GM23338 (cell line): ENCODE measurements around the gene NPAS2. TPM values are rescaled to one million over a fixed set of nuclear protein-coding genes. Genes with fewer than 3 reads are reported as not detected.

Experiments used
- ATAC-seq: fragments of 200-7000 bp; cut with Tn5 transposase; 3 replicates; pipeline ENCODE4 v1.9.1; 2020
- DNase-seq: peaks from one replicate; pipeline ENCODE4 v3.0.0-alpha.2; 2015; ENCODE audit warnings: low spot score
- H2AFZ ChIP-seq: fragments of 200-600 bp; sonication (generic); 2 replicates; pipeline ENCODE4 v1.8.0; 2016; ENCODE audit warnings: antibody characterized with exemption, mild to moderate bottlenecking, moderate library complexity
- H3F3A ChIP-seq: fragments of 200-600 bp; sonication (generic); replicated peaks from 2 replicates; pipeline ENCODE4 v1.8.0; 2017; ENCODE audit warnings: antibody characterized with exemption, mixed run types, low read depth
- H3K27ac ChIP-seq: fragments of 200-600 bp; sonication (generic); 2 replicates; pipeline ENCODE4 v1.6.1; 2016; ENCODE audit warnings: low read depth
- H3K27me3 ChIP-seq: fragments of 200-600 bp; sonication (generic); 2 replicates; pipeline ENCODE4 v1.8.0; 2016; ENCODE audit warnings: mild to moderate bottlenecking, mixed run types, moderate library complexity; ENCODE audit not compliant: insufficient read depth
- H3K36me3 ChIP-seq: fragments of 200-600 bp; sonication (generic); 2 replicates; pipeline ENCODE4 v1.8.0; 2016; ENCODE audit warnings: mild to moderate bottlenecking; ENCODE audit not compliant: insufficient read depth
- H3K4me1 ChIP-seq: fragments of 200-600 bp; sonication (generic); 2 replicates; pipeline ENCODE4 v1.8.0; 2016; ENCODE audit warnings: mild to moderate bottlenecking, moderate library complexity; ENCODE audit not compliant: insufficient read depth
- H3K4me2 ChIP-seq: fragments of 200-600 bp; sonication (generic); 2 replicates; pipeline ENCODE4 v1.7.1; 2017; ENCODE audit warnings: mixed run types
- H3K4me3 ChIP-seq: fragments of 200-600 bp; sonication (generic); 2 replicates; pipeline ENCODE4 v1.6.1; 2016; ENCODE audit warnings: mixed run types
- H3K79me2 ChIP-seq: fragments of 200-600 bp; sonication (generic); replicated peaks from 2 replicates; pipeline ENCODE4 v1.8.0; 2017; ENCODE audit warnings: mild to moderate bottlenecking; ENCODE audit not compliant: insufficient read depth
- H3K9me2 ChIP-seq: fragments of 200-600 bp; sonication (generic); 2 replicates; pipeline ENCODE4 v1.8.0; 2017; ENCODE audit not compliant: insufficient read depth
- H4K20me1 ChIP-seq: fragments of 200-600 bp; sonication (generic); replicated peaks from 2 replicates; pipeline ENCODE4 v1.8.0; 2017; ENCODE audit warnings: mild to moderate bottlenecking; ENCODE audit not compliant: insufficient read depth
- H3K27ac Mint-ChIP-seq: 2 replicates; pipeline ENCODE4 v1.8.0; 2020; ENCODE audit warnings: inconsistent platforms, mild to moderate bottlenecking, moderate library complexity, mixed read lengths
- H3K27me3 Mint-ChIP-seq: 3 replicates; pipeline ENCODE4 v1.8.0; 2022; ENCODE audit warnings: low read depth, mild to moderate bottlenecking, moderate library complexity, mixed read lengths, inconsistent platforms; ENCODE audit not compliant: insufficient read depth, poor library complexity
- H3K36me3 Mint-ChIP-seq: 3 replicates; pipeline ENCODE4 v1.8.0; 2021; ENCODE audit warnings: low read depth, mild to moderate bottlenecking, inconsistent platforms, moderate library complexity, mixed read lengths
- H3K4me1 Mint-ChIP-seq: 3 replicates; pipeline ENCODE4 v1.8.0; 2020; ENCODE audit warnings: mild to moderate bottlenecking, inconsistent platforms, mixed read lengths
- H3K4me3 Mint-ChIP-seq: 3 replicates; pipeline ENCODE4 v1.8.0; 2021; ENCODE audit warnings: moderate library complexity, mild to moderate bottlenecking, inconsistent platforms, mixed read lengths
- H3K9me3 Mint-ChIP-seq: 3 replicates; pipeline ENCODE4 v1.8.0; 2020; ENCODE audit warnings: moderate library complexity, mild to moderate bottlenecking, inconsistent platforms, mixed read lengths
- CREB1 ChIP-seq: fragments of 250-450 bp; sonication (Bioruptor Pico); IDR thresholded peaks from 2 replicates; pipeline ENCODE4 v1.5.0; 2020; ENCODE audit warnings: low read depth, mild to moderate bottlenecking, moderate library complexity
- EZH2 ChIP-seq: fragments of 200-600 bp; sonication (generic); IDR thresholded peaks from one replicate; pipeline ENCODE4 v1.8.0; 2017; ENCODE audit warnings: antibody characterized with exemption, mild to moderate bottlenecking, low read depth; ENCODE audit not compliant: unreplicated experiment
- EZH2phosphoT487 ChIP-seq: fragments of 200-600 bp; sonication (generic); IDR thresholded peaks from one replicate; pipeline ENCODE4 v1.8.1; 2018; ENCODE audit warnings: antibody characterized with exemption; ENCODE audit not compliant: unreplicated experiment
- JUNB ChIP-seq: IDR thresholded peaks from one replicate; pipeline ENCODE4 v1.6.1; 2016; ENCODE audit warnings: antibody characterized with exemption; ENCODE audit not compliant: unreplicated experiment
- NANOG ChIP-seq: IDR thresholded peaks from 2 replicates; pipeline ENCODE4 v1.6.1; 2016; ENCODE audit warnings: antibody characterized with exemption, borderline replicate concordance
- POLR2AphosphoS5 ChIP-seq: IDR thresholded peaks from 2 replicates; pipeline ENCODE4 v1.6.1; 2016; ENCODE audit warnings: antibody characterized with exemption, low read depth
- ZNF331 ChIP-seq: fragments of 250-450 bp; sonication (Bioruptor Pico); IDR thresholded peaks from 2 replicates; pipeline ENCODE4 v1.5.0; 2020; ENCODE audit warnings: low read depth, mild to moderate bottlenecking, moderate library complexity
- polyA plus RNA-seq: library from polyadenylated mRNA; unstranded; fragments of >200 nt; fragmentation: Nextera tagmentation; extraction: Ambion mirVana; gene quantifications from 2 replicates; pipeline ENCODE4 v1.2.1, GENCODE V29; 2016
- total RNA-seq: library from RNA; depleted of rRNA; stranded (reverse); fragments of >200 nt; shearing (Covaris generic); gene quantifications from 2 replicates; pipeline ENCODE4 v1.2.3, GENCODE V29; 2014
- TF ChIP-seq, protein P1 (sequence below): IDR thresholded peaks from 2 replicates; pipeline ENCODE4 v1.6.1; 2016; ENCODE audit warnings: antibody characterized with exemption
- TF ChIP-seq, protein P2 (sequence below), 2 experiments: fragments of 200-600 bp in 1 of 2; sonication (generic) in 1 of 2; conservative IDR thresholded peaks; 2 replicates each; pipeline versions ENCODE4 v1.5.1 to v1.6.1; 2016 to 2017; ENCODE audit warnings: antibody characterized with exemption in 2 of 2, low read depth in 2 of 2, mild to moderate bottlenecking in 2 of 2, moderate library complexity in 1 of 2
- TF ChIP-seq, protein P3 (sequence below): IDR thresholded peaks from one replicate; pipeline ENCODE4 v1.6.1; 2018; ENCODE audit warnings: antibody characterized with exemption; ENCODE audit not compliant: unreplicated experiment

NPAS2 gene
- total and polyA plus RNA-seq, 2 experiments from 2014 or later, result 0.56 to 1.1 TPM

DNA sequence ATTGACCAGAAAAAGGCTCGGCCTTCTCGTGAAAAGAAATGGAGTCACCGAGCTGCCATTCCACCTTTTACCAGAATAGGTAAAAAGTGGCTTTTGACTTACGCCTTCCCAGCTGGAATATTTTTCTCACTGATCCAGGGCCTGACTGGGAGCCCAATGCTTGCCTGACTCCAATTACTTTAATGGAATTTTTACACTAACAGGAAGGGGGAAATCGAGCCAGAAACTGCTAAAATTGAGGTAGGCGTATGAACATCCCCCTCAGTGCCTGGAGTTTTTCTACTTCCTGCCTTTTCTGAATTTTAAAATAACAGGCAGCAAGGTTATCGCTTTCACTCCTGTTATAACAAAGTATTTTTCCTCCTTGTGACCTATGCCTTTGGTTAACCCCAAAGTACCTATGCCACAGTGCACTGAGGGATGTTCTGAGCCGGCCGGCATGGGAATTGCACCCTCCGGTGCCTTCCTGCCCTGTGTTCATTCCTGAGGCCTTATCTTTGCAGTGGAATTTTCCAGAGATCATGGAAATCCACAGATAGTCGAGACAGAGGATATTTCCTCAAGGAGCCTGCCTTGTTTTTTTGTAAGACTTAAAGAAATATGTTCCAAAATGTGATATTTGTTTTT, 163.9 kb downstream of the NPAS2 start (continued):
- TF ChIP-seq EZH2phosphoT487 (no peak), EZH2 (no peak)
- TF ChIP-seq, protein P1, sequence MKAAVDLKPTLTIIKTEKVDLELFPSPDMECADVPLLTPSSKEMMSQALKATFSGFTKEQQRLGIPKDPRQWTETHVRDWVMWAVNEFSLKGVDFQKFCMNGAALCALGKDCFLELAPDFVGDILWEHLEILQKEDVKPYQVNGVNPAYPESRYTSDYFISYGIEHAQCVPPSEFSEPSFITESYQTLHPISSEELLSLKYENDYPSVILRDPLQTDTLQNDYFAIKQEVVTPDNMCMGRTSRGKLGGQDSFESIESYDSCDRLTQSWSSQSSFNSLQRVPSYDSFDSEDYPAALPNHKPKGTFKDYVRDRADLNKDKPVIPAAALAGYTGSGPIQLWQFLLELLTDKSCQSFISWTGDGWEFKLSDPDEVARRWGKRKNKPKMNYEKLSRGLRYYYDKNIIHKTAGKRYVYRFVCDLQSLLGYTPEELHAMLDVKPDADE, result no peak

GRCh38 chr2:100984892-100985307, 165.0 kb downstream of the NPAS2 start:
- DNase-seq (peak; percentile 91), ATAC-seq (peak; percentile 81)
- Mint-ChIP-seq H3K27me3 (no peaks in the 10 kb centered on the region), H3K36me3 (peaks cover 3% of the 10 kb centered on the region; the same call in 1 of the 3 replicates), H3K9me3 (no peaks in the 10 kb centered on the region), H3K27ac (no peak overlapping the region), H3K4me1 (peaks cover 25% of the 10 kb centered on the region), H3K4me3 (no peak overlapping the region)
- no peak overlapping the region for H3K27ac ChIP-seq
- H3K4me2 ChIP-seq, result no peak overlapping the region
- H3K36me3 ChIP-seq, result no peaks in the 10 kb centered on the region
- no peaks in the 10 kb centered on the region for H3K27me3 ChIP-seq
- peaks cover 6% of the 10 kb centered on the region; the same call in 1 of the 2 replicates for H3K4me1 ChIP-seq
- H4K20me1 ChIP-seq, result no peaks in the 10 kb centered on the region
- TF ChIP-seq, protein P1, result no peak
- TF ChIP-seq, protein P2, sequence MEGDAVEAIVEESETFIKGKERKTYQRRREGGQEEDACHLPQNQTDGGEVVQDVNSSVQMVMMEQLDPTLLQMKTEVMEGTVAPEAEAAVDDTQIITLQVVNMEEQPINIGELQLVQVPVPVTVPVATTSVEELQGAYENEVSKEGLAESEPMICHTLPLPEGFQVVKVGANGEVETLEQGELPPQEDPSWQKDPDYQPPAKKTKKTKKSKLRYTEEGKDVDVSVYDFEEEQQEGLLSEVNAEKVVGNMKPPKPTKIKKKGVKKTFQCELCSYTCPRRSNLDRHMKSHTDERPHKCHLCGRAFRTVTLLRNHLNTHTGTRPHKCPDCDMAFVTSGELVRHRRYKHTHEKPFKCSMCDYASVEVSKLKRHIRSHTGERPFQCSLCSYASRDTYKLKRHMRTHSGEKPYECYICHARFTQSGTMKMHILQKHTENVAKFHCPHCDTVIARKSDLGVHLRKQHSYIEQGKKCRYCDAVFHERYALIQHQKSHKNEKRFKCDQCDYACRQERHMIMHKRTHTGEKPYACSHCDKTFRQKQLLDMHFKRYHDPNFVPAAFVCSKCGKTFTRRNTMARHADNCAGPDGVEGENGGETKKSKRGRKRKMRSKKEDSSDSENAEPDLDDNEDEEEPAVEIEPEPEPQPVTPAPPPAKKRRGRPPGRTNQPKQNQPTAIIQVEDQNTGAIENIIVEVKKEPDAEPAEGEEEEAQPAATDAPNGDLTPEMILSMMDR (conservative IDR thresholded peaks at IDR 0.05; ENCODE audit: low read depth in 2 of 2), result peak; percentile 88 to 95
- H3K79me2 ChIP-seq, result no peaks in the 10 kb centered on the region
- H3K9me2 ChIP-seq, result no peaks in the 10 kb centered on the region
- H2AFZ ChIP-seq, result no peak overlapping the region
- H3F3A ChIP-seq, result no peaks in the 10 kb centered on the region
- H3K4me3 ChIP-seq, result no peak overlapping the region

DNA sequence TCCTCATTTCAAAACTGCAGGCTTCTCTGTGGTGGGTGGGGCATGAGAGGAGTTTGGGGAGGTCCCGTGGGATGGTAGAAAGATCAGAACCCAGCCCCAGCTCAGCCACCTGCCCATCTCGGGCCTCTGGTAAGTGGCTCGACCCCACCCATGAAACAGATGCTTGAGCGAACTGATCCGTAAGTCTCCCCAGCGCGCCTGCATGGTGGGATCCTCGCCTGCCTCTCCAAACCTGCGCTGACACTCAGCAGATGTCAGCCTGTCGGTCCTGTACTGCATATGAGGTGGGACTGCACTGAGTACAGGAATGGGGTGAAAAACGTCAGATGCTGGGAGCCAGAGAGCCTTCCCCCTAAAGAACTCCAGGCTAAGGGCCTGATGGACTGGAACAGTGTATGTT, 166.2 kb downstream of the NPAS2 start:
- Histone ChIP-seq H3K36me3 (no peaks in the 10 kb centered on the region), H3K27me3 (no peaks in the 10 kb centered on the region), H3K4me1 (peaks cover under 1% of the 10 kb centered on the region; the same call in 1 of the 2 replicates), H3K9me2 (no peaks in the 10 kb centered on the region), H2AFZ (no peak overlapping the region), H4K20me1 (no peaks in the 10 kb centered on the region), H3K4me2 (no peak overlapping the region), H3K27ac (no peak overlapping the region), H3F3A (no peaks in the 10 kb centered on the region), H3K79me2 (no peaks in the 10 kb centered on the region), H3K4me3 (no peak overlapping the region)
- Mint-ChIP-seq H3K27me3 (peaks cover 3% of the 10 kb centered on the region), H3K9me3 (no peaks in the 10 kb centered on the region), H3K36me3 (peaks cover 3% of the 10 kb centered on the region; the same call in 1 of the 3 replicates), H3K4me1 (peaks cover 24% of the 10 kb centered on the region), H3K27ac (no peak overlapping the region), H3K4me3 (no peak overlapping the region)
- ATAC-seq (no peak), DNase-seq (no peak)
- TF ChIP-seq ZNF331 (CRISPR knock-in tag) (no peak), JUNB (no peak), EZH2 (no peak), CREB1 (CRISPR knock-in tag) (no peak), NANOG (no peak), POLR2AphosphoS5 (no peak), EZH2phosphoT487 (no peak)
- TF ChIP-seq, protein P3, sequence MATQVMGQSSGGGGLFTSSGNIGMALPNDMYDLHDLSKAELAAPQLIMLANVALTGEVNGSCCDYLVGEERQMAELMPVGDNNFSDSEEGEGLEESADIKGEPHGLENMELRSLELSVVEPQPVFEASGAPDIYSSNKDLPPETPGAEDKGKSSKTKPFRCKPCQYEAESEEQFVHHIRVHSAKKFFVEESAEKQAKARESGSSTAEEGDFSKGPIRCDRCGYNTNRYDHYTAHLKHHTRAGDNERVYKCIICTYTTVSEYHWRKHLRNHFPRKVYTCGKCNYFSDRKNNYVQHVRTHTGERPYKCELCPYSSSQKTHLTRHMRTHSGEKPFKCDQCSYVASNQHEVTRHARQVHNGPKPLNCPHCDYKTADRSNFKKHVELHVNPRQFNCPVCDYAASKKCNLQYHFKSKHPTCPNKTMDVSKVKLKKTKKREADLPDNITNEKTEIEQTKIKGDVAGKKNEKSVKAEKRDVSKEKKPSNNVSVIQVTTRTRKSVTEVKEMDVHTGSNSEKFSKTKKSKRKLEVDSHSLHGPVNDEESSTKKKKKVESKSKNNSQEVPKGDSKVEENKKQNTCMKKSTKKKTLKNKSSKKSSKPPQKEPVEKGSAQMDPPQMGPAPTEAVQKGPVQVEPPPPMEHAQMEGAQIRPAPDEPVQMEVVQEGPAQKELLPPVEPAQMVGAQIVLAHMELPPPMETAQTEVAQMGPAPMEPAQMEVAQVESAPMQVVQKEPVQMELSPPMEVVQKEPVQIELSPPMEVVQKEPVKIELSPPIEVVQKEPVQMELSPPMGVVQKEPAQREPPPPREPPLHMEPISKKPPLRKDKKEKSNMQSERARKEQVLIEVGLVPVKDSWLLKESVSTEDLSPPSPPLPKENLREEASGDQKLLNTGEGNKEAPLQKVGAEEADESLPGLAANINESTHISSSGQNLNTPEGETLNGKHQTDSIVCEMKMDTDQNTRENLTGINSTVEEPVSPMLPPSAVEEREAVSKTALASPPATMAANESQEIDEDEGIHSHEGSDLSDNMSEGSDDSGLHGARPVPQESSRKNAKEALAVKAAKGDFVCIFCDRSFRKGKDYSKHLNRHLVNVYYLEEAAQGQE, result no peak
- TF ChIP-seq, protein P1, result no peak
